GM10266 (cell line): ENCODE data around the gene CST8.

Experiments
- DNase-seq: peaks from one replicate; pipeline ENCODE4 v3.0.0; 2012; ENCODE audit errors: extremely low spot score
- TF ChIP-seq, protein P1 (sequence below): IDR thresholded peaks from 2 replicates; pipeline ENCODE4 v1.5.1; 2012; ENCODE audit warnings: mild to moderate bottlenecking, low read depth; ENCODE audit not compliant: control insufficient read depth, insufficient read depth; ENCODE audit errors: missing control alignments

The CST8 gene

DNA sequence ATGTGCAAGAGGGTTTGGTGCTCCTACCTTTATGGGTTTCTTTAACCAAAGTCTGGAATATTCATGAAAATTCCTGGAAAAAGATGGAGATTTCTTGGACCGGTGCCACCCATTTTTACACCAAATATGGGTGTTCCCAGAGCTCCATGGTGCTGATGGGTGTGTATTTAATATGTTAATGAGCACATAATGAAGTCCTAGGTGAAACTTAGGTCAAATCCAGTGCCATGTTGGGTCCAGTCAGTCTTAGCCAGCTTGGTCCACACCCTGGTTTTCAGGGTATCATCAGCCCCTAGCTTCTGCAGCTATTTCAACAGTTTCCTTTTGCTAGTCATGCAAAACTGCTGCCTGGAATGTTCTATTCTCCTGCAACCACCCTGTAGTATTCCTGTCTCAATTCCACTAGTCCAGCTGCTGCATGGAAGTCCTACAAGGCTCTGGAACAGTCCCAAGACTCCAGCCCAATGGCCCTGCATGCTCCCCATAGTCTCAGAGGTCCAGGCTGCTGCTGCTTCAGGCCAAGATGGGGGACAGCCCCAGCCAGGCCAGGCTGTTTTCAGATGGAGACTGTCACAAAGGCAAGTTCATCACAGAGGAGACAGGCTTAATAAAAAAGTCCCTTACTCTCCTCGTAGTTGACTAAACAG is 45.5 kb downstream of the CST8 start:
- DNase-seq, result no peak
- TF ChIP-seq, protein P1, sequence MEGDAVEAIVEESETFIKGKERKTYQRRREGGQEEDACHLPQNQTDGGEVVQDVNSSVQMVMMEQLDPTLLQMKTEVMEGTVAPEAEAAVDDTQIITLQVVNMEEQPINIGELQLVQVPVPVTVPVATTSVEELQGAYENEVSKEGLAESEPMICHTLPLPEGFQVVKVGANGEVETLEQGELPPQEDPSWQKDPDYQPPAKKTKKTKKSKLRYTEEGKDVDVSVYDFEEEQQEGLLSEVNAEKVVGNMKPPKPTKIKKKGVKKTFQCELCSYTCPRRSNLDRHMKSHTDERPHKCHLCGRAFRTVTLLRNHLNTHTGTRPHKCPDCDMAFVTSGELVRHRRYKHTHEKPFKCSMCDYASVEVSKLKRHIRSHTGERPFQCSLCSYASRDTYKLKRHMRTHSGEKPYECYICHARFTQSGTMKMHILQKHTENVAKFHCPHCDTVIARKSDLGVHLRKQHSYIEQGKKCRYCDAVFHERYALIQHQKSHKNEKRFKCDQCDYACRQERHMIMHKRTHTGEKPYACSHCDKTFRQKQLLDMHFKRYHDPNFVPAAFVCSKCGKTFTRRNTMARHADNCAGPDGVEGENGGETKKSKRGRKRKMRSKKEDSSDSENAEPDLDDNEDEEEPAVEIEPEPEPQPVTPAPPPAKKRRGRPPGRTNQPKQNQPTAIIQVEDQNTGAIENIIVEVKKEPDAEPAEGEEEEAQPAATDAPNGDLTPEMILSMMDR, result no peak

DNA sequence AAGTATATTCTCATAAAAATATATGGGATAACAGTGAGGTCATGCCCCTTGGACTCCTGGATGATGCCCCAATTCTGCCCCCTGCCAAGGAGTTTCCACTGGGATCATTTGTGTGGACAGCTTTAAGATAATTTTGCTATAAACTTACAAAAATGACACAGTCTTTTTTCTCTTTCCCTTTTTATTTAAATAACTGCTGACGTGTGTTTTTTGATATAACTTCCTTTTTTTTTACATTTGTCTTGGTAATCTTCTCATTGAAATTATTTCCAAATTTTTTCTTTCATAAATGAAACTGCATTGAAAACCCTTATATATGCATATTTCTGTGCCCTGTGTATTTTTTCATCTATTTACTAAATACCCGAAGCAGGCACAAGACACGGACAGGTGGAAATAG is 46.1 kb downstream of the CST8 start:
- TF ChIP-seq, protein P1, result no peak
- DNase-seq, result no peak

DNA sequence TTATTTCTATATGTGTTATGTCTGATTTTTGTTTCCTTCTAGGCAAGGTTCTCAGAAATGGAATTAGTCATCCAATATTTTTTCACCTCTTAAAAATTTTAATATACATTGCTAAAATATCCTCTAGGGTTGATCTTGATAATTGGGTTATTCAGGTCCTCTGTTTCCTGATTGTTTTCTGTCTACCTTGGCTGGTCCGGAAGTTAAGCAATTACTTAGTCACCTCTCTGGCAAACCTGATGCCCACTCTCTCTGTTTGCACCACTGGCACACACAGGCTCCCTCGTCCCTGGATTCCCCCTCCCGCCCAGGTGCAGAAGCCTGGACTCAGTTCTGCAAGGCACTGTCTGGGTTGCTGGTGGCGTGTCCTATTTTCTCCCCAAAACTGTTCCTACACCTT is 49.7 kb downstream of the CST8 start:
- no peak for DNase-seq
- TF ChIP-seq, protein P1, result no peak

DNA sequence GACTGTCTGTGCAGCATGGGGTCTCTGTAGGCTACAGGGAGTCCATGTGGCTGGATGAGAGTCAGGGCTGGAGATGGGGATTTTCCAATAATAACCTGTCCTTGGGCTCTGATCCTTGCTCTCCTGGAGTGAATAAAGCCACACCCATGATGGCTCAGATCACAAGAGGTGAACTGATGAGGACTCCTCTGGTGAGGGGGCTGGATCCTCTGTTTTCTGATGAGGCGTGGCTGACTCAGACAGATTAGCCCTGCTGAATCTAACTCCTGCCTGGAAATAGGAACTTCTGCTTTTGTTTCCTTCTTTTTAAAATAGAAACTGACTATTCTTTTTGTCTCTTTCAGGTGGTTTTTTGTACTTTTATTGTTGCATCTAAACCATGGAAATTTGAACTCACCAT is 50.4 kb downstream of the CST8 start:
- DNase-seq, result no peak
- TF ChIP-seq, protein P1, result no peak

DNA sequence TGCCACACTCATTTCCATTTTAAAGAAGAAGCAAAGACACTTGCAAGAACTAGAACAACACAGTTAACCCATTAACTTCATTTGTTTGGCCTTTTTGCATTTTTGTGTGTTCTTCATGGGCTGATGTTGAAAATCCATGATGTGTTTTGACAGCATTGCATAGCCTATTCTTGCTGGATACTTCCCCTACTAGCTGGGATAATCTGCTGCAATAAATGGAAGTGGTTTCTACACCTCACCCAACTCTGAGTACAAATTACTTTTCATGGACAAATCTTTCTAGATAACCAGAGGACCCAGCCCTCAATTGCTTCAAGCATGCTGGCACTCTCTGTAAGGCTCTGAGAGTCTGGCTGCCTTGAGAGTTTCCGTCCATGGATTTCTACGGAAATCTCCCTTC is 50.9 kb downstream of the CST8 start:
- no peak for DNase-seq
- TF ChIP-seq, protein P1, result no peak

DNA sequence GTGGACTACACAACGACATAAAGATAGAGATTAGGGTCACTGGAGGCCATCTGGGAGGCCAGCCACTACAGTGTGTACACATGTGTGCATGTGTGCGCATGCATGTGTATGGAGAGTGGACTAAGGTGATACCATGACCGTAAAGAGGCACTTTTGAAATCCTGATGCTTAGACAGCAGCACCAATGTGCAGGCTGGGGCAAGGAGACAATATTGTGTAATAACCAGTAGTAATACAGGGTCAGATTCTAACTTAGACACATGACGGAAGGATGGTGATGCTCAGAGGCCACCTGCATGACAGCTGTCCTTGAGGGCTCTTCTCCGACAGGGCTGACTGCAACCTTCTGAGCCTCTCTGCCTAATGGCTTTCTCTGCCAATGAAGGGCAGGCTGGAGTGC is 51.9 kb downstream of the CST8 start:
- TF ChIP-seq, protein P1, result no peak
- no peak for DNase-seq

DNA sequence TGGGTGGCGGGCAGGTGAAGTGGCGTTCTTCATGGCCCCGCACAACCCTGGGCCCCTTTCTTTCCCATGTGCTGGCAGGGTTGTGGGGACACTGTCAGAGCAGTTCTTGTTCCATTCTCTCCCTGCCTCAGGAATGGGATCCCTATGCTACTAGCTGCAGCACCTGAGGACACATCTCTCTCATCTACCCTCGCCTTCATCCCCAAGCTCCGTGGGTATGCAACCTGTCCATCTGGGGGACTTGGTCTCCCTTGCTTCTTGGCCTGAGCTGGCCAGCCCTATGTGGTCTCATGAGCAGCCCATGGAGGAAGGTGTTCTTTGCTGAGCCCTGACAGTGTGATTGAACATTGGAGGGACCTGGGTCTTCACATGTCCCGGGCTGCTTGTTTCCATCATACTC is 53.2 kb downstream of the CST8 start:
- no peak for DNase-seq
- TF ChIP-seq, protein P1, result no peak
